Fibroblast of skin of left biceps (primary cell): ENCODE measurements around the gene DCBLD1.

Source experiments
- DNase-seq, 2 experiments: peaks; one replicate each; pipeline ENCODE4 v3.0.0-alpha.2; 2013; ENCODE audit warnings: low read depth in 2 of 2

DCBLD1 gene

DNA sequence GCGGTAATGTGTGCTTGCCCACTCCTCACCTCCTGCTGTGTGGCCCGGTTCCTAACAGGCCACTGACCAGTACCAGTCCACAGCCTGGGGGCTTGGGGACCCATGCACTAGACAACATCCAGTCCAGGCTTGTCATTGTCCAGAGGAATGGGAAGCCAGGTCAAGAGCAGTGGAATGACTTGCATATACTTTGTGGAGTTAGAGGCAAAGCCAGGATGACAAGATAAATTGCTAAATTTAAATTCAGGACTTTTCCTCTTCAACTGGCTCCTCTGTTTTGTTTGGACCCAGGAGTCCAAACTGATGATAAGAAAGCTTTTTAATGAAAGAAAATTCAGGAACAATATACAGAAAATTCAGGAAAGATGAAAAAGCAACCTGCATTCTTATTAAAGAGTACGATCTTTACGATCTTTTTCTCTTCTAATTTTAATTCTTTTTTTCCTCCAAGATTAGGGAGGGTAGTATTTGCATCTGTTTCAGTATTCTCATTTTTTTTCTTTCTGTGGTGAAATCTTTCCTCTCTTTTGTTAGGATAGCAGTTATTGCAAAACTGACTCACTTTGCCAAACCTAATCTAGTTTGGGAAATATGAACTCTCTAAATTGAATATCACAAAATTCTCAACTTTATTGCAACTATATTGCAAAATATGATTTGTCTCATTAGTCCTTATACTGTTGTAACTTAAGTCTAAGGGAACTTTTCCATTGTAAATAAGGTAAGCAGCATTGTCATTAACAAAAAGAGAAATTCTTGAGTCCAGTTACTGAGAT lies 48.2 kb downstream of the DCBLD1 start:
- DNase-seq: no peak

DNA sequence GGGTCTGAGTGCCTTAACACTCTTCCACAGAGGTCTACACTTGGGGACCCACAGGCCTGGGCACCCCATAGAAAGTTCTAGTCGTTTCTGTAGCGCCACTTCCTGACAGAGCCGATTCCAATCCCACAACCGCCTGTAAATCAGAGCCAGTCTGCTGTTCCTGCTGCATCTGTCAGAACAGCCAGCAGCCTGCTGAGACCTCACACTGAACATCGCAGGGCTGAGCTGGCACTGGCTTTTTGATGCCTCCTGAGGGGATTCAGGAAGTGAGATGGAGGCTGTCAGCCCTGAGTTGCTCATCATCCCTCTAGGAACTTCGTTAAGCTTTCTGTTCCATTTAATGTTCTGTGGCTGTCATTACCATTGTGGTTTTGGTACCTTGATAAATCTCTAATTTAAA lies 48.9 kb downstream of the DCBLD1 start:
- no peak for DNase-seq

DNA sequence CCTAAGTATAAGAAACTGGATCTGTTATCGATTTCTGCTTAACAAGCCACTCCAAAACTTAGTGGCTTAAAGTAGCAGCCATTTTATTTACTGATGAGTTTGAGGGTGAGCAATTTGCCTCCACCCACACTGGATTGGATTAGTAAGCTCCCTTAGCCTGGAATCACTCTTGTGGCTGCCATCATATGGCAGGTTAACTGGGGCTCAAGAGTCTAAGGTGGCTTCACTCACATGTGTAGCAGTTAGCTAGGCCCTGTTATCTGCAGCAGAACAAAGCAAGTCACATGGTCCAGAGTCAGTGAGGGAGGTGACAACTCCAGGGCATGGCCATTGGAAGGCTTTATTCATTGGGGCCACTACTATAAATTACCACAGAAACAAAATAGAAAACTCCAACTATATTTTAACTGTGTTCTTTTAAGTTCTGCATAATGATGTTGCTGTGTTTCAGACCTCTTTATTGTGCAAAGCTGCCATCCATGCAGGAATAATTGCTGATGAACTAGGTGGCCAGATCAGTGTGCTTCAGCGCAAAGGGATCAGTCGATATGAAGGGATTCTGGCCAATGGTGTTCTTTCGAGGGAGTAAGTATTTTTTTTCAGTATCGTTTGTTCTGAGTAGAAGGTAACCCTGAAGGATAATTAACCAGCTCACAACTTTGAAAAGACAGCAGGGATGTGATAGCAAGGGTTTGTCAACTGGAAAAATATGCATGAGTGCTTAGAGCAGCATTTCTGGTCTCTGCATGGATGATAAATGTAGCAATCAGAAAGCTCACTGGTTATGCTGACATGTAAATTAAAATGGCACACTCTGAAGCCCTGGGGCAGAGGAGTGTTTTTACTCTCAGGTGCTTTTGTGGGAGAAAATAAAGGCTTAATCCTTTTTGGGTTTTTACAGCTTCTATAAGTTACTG lies 49.6 kb downstream of the DCBLD1 start:
- DNase-seq: no peak

DNA sequence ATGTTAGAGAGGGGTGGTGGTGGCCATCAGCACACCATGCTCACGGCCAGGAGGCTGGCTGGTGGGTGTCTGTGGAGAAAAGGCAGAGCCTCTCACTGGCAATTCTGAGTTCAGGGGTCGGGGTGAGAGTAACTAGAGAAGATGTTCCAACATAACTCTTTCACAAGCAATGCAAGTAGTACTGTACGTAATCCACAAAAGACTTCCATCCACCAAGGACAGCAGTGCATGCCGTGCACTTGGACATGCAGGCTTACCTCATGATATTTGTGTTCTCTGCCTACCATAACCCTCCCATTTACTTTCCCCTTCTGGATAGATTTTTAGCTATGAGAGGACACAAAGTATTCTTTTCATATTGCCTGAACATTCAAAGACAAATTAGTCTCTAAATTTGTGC lies 51.3 kb downstream of the DCBLD1 start:
- no peak for DNase-seq

DNA sequence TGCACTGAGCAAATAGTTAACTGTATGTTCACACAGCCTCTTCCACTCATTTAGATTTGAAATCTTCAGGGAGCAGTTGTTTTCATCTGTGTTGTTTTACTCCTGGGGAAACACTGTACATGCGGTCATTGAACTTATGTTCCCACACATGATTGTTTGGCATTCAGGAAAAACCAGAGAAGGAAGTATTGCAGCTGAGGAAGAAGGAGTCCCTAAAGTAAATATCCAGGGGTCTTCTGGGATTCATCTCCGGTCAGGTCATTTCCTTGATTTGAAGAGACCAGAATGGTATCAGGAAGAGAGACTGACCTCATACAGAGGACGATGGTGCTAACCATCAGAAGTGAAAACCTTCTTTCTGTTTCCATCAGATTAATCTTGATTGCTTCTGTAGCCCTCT lies 52.5 kb downstream of the DCBLD1 start:
- no peak for DNase-seq

DNA sequence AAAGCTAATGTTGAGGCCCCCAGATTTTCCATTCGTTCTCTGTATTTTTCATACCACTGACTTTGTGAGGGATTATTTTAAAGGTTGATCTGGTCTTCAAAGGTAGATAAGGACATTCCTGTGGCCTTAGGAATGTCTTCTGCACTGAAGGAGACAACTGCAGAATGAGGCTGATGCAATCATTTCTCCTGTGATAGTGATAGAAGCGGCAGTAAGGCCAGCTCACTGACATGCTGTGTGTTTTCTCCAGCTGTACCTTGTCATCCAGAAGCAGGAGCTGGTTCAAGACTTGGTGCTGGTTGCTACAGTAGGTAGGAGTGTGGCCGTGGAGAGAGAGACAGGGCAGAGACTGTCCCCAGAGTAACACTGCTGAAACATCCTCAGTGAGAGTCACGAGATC lies 53.8 kb downstream of the DCBLD1 start:
- peak in 1 of 2 experiments; percentile 30 for DNase-seq

DNA sequence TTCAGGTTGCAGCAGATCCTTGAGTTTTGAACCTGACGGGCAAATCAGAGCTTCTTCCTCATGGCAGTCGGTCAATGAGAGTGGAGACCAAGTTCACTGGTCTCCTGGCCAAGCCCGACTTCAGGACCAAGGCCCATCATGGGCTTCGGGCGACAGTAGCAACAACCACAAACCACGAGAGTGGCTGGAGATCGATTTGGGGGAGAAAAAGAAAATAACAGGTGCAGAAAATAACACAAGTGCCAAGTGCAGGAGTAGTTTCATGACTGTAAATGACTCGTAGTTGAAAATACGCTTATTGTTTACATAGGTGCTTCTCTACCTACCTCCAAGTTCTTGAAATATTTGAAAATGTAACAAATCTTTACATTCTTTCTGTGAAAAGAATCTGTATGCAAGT lies 56.1 kb downstream of the DCBLD1 start:
- DNase-seq: no peak

DNA sequence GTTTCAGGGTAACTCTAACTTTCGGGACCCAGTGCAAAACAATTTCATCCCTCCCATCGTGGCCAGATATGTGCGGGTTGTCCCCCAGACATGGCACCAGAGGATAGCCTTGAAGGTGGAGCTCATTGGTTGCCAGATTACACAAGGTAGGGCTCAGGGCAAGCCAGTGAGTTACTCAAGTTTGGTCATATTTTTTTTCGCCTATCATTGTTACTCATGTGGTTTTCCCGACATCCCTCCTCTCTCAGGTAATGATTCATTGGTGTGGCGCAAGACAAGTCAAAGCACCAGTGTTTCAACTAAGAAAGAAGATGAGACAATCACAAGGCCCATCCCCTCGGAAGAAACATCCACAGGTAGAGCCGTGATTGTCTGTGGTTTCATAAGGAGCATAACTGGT lies 58.2 kb downstream of the DCBLD1 start:
- no peak for DNase-seq

DNA sequence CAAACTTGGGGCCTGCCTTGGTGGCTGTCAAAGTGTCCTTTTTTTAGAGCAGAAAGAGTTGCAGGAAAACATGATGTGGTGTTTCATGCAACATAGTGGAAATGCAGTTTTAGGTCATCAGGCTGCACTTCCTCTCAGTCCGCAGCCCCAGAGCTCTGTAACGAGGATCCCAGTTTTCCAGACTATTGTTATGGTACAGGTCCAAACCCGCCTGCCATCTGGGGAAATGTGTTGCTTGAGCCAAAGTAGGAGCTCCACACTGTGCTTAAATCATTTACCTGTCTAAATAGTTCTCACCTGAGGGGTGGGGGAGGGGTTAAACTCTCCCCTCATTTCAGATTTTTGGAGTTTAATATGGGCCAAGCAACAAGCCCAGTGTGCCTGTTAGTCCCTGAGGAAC lies 60.0 kb downstream of the DCBLD1 start:
- DNase-seq: no peak

DNA sequence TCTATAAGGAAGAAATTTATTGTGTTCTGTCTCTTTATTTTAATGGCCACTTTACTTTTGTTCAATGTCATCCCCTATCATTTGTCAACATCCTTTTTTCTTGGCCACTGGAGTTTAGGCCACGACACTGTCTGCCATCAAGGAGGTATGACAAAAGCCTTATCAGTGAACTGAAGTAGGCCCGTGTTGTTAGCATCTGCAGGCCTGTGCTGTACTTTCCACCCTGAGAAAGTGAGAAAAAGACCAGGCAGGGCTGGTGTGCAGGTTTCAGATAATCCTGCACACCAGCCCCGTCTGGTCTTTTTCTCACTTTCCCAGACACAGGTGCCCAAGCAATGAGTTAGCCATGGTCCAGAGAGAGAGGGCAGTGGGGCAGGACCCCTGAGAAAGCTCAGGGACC lies 62.2 kb downstream of the DCBLD1 start:
- DNase-seq: no peak

DNA sequence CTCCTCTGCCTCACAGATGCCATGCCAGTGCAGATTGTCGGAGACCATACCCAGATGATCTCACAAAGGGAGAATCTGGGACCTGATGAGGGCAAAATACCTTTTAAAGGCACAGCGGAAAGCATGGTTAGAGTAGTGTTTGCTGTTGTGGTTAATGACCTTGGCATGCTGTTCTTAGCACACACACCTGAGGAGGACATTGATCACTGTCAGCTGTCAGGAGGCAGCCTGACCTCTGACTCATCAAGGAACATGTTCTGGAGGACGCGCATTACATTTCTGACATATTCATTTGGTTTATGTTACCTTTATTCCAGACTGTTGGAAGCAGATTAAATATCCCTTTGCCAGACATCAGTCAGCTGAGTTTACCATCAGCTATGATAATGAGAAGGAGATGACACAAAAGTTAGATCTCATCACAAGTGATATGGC lies 62.7 kb downstream of the DCBLD1 start:
- no peak for DNase-seq

DNA sequence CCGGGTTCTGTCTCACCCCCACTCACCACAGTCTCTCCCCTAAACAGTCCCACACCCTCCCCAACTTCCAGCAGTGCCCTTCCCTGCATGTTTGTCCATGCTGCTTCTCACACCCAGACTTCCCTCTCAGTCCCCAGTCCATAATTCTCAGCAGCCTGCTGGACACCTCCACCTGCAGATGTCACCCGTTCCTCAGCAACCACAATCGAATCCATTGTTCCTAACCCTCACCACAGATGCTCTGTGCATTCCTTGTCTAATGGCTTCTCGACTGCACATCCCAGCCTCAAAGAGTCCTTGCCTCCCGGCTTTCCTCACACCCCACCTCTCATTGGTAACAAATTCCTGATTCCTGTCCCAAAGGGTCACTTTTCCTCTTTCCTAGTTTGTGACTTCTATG lies 64.2 kb downstream of the DCBLD1 start:
- DNase-seq: no peak

DNA sequence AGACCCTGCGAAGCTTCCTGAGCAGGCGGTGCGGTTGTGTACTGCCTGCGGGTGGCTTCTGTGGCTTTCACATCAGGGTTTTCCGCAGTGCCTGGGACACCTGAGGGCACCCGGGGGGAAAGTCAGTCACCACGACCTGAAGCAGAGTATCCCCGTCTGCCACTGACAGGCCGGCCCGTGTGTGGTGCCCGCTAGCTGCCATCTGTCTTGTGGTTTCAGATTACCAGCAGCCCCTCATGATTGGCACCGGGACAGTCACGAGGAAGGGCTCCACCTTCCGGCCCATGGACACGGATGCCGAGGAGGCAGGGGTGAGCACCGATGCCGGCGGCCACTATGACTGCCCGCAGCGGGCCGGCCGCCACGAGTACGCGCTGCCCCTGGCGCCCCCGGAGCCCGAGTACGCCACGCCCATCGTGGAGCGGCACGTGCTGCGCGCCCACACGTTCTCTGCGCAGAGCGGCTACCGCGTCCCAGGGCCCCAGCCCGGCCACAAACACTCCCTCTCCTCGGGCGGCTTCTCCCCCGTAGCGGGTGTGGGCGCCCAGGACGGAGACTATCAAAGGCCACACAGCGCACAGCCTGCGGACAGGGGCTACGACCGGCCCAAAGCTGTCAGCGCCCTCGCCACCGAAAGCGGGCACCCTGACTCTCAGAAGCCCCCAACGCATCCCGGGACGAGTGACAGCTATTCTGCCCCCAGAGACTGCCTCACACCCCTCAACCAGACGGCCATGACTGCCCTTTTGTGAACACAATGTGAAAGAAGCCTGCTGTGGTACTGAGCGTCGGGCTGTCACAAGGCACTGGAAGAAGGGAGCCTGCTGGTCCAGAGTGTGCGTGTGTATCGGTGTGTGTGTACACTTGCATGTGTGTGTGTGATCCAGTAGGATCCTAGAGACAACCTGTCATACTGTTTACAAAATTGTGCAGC lies 65.5 kb downstream of the DCBLD1 start:
- no peak for DNase-seq

DNA sequence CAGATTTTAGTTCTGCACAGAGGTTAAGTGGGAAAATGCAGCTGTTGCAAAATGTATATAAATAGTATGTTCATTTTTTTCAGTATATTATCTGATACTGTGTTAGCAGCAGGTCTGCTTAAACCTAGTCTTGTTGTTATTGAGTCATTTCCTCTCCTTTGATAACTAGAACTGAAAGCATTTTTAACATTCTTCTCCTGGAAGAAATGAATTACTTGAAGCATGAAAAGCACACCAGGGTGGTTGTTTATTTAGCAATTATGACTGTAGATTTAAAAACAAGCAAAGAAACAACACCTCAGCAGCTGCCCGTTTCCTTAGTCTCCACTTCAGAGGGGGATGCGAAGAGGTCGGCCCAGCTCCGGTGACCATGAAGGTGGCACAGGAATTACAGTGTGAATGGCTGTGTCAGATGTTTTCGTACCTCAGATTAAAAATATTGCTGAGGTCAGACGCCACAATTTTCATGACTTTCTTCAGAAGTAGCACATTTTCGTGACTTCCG lies 66.4 kb downstream of the DCBLD1 start:
- DNase-seq: no peak

DNA sequence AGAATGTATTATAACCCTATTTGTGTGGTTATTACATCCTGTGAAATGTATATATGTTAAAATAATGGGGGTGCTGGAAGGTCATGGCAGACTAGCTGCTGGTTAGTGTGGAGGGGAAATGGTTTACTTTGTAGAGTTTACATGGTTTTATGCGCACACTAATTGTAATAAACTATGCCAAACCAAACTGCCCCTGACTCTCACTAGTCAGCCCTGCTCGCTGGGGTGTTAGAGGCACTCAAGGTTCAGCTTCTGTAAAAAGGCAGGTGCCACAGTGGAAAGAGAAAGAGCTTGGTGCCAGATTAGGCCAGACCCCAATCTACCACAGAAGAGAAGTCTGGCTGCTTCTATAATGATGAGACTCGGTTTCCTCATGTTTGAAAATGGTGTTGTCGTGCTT lies 67.1 kb downstream of the DCBLD1 start:
- DNase-seq: no peak

DNA sequence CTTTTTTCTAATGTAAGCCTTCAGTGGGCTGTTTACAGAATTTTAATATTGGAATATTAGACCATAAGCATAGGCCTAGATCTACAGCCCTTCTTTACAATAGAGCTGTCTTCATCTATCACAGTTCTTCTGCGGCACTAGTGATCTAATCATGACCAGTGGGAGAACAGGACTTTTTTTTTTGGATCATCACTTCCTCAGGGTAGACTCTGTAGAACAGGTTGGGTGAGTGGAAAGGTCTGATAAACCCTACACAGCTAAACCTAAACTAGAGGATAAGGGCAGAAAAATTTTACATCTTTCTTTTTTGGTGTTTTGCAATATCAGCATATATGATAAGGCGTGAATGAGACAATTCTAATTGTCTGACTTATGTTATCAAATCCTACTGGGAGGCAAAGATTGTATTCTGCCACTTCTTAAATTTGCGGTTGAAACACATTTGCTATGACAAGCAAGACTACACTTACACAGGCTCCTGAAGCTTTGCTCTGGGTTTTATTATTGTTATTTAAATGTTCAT lies 67.7 kb downstream of the DCBLD1 start:
- no peak for DNase-seq

DNA sequence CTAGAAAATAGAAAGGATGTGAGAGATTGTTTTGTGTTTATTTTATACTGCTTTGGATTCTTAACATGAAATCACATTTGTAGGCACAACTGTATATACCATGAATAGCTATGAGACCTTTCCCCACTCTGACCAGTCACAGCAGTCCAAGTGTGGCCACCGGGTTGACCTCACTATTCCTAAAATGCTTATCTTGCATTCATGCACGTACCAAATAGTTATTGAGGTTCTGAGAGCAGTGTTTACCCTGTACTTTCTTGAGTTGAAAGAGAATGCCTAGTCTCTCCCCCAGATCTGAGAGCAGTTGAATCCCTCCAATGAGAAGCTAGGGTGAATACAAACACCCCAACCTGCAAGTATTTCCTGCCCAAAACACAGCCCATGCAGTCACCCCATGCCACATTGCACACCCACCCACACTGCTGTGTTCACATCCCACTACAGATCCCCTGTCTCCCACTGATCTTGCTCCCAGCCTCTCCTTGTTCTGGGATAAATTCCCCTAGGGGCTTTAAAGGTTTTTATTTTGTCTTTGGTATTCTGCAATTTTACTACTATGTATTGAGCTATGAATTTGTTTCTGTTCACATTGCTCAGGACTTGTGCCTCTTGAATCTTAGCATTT lies 68.3 kb downstream of the DCBLD1 start:
- DNase-seq: no peak

DNA sequence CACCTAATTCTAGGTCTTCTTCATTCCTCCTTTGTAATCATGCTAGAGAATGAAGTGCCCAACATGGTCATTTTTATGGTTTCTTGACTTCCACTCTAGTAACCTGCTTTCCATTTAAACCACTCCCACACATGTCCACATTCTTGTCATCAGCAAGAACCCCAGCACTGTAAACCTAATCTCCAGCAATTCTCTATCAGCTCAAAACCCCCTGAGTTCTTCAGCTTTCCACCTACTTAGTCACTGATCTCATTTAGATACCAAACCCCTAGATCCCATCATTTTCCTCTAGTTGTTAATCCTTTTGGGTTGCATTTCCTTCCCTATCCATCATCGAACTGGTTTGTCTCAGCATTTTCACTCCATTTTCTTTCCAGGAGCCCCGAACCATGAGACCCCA lies 70.1 kb downstream of the DCBLD1 start:
- no peak for DNase-seq

DNA sequence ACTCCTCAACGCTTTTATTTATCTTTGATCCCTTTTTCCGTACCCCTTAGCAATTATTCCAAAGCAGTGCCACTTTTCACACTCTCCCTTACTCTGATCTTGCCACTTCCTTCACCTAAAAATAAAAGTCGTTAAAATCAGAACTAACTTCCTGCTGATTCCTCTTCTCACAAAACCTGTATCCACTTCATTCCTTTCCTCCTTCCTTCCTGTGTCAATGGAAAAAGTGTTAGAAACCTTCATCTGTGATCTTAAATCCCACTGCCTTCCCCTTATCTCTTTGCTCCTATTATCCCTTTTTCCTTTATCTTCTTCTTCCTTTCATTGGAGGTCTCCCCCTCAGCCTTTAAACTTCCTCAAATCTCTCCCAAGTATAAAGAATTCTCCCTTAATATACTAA lies 70.7 kb downstream of the DCBLD1 start:
- no peak for DNase-seq

DNA sequence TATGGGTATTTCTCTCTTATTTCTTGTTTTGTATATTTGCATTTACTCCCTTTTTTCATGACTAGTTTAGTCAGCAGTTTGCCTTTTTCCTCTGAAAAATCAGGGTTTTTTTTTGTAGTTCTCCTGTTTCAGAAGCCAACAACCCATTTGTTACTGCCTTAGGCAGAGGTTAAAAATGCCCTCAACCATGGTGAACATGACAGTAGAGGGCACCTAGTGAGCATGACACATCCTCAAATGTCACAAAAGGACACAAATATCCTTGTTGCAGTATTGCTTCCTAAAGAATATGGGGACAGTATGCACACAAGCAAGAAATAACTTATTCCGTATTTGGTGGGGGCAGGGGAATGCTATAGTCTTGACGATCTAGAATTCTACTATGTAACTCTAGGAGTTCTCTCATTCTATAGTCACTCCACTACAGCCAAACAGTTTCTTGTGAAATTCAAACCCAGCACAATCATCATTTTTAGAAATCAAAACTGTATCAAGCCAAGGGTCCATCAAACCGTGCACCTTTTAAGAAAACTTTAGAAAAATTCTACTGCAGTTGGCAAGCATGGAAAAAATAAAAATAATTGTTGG lies 72.9 kb downstream of the DCBLD1 start:
- DNase-seq: no peak
